Endodermal cell (in vitro differentiated cells): ENCODE data around the gene FAM149B1. TPM values are rescaled to one million over a fixed set of nuclear protein-coding genes. Genes with fewer than 3 reads are reported as not detected.

Experiments
- DNase-seq: peaks from one replicate; pipeline ENCODE4 v3.0.0-alpha.2; 2017
- H3K27ac ChIP-seq: 2 replicates; pipeline ENCODE4 v1.5.1; 2013; ENCODE audit warnings: mild to moderate bottlenecking, low read depth, low read length, moderate library complexity
- H3K27me3 ChIP-seq: 2 replicates; pipeline ENCODE4 v1.6.1; 2013; ENCODE audit warnings: mild to moderate bottlenecking, low read length, moderate library complexity; ENCODE audit not compliant: insufficient read depth, control insufficient read depth, poor library complexity, severe bottlenecking
- H3K36me3 ChIP-seq: 2 replicates; pipeline ENCODE4 v1.7.0; 2013; ENCODE audit warnings: mild to moderate bottlenecking, low read length, moderate library complexity; ENCODE audit not compliant: control insufficient read depth, insufficient read depth
- H3K4me1 ChIP-seq: one replicate; pipeline ENCODE4 v1.7.0; 2013; ENCODE audit warnings: low read length; ENCODE audit not compliant: control insufficient read depth, insufficient read depth
- H3K4me3 ChIP-seq: 2 replicates; pipeline ENCODE4 v1.5.1; 2013; ENCODE audit warnings: mild to moderate bottlenecking, low read length, moderate library complexity
- H3K9ac ChIP-seq: 2 replicates; pipeline ENCODE4 v1.6.1; 2013; ENCODE audit warnings: mild to moderate bottlenecking, low read length, moderate library complexity; ENCODE audit not compliant: poor library complexity, severe bottlenecking; ENCODE audit errors: extremely low read depth
- H3K9me3 ChIP-seq: 2 replicates; pipeline ENCODE4 v1.6.1; 2013; ENCODE audit warnings: mild to moderate bottlenecking, low read length, moderate library complexity; ENCODE audit not compliant: control insufficient read depth
- H3K27ac Mint-ChIP-seq: 2 replicates; pipeline ENCODE4 v1.8.0; 2020; ENCODE audit warnings: mixed read lengths
- H3K27me3 Mint-ChIP-seq: 2 replicates; pipeline ENCODE4 v1.8.0; 2021; ENCODE audit warnings: mild to moderate bottlenecking, mixed read lengths; ENCODE audit not compliant: insufficient read depth
- H3K36me3 Mint-ChIP-seq: 2 replicates; pipeline ENCODE4 v1.8.0; 2020; ENCODE audit warnings: low read depth, mixed read lengths
- H3K4me1 Mint-ChIP-seq: 2 replicates; pipeline ENCODE4 v1.8.0; 2020; ENCODE audit warnings: mixed read lengths
- H3K4me3 Mint-ChIP-seq: 2 replicates; pipeline ENCODE4 v1.8.0; 2020; ENCODE audit warnings: mild to moderate bottlenecking, moderate library complexity, mixed read lengths
- H3K9me3 Mint-ChIP-seq: 2 replicates; pipeline ENCODE4 v1.8.0; 2020; ENCODE audit warnings: mild to moderate bottlenecking, mixed read lengths
- WGBS, 2 experiments: methylation state at CpG; one replicate each; pipeline versions ENCODE4 v1.1.5 to v1.1.7; 2013; ENCODE audit warnings: missing lambda C conversion rate in 2 of 2, mixed read lengths in 1 of 2; ENCODE audit not compliant: insufficient coverage in 1 of 2, insufficient read length in 1 of 2; 5-methylcytosine and 5-hydroxymethylcytosine counted together
- total RNA-seq, 2 donors: library from RNA; stranded (reverse); fragmentation: NEBNext Ultra II Directional in 1 of 2; extraction: Animal tissue kit (Norgen Biotek cat#: 25700) in 1 of 2; gene quantifications; 2 replicates in 1 of 2; 3 replicates in 1 of 2; pipeline ENCODE4 v1.2.1, GENCODE V29; 2021
- TF ChIP-seq, protein P1 (sequence below): fragments of 200-600 bp; sonication (generic); conservative IDR thresholded peaks from 2 replicates; pipeline ENCODE4 v1.5.0; 2021; ENCODE audit warnings: antibody characterized with exemption, mild to moderate bottlenecking

FAM149B1 gene
- total RNA-seq, 2 donors from 2014 or later, result 29.1 to 29.2 TPM

DNA sequence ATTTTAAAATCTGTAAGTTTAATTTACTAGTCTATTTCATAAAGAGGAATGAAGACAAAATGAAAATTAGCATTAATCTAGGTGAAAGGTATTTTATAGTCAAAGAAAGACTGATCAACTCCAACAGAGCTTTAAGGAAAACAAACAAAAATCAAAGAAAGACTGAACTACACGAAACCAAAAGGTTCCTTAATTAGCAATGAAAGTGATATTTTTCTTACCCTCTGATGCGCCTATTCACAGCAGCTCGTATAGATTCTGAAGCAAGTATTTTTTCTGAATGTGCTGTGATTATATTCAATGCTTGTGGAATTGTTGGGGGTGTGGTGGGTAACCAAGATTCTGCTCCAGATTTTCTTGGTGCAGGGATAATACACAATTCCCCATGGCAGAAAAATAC lies 11.9 kb upstream of the FAM149B1 start:
- Mint-ChIP-seq H3K4me1 (no peaks in the 10 kb centered on the region), H3K27ac (no peak overlapping the region), H3K4me3 (no peak overlapping the region), H3K9me3 (peaks cover 6% of the 10 kb centered on the region), H3K36me3 (peaks cover 57% of the 10 kb centered on the region), H3K27me3 (no peaks in the 10 kb centered on the region)
- Histone ChIP-seq H3K4me1 (no peaks in the 10 kb centered on the region), H3K4me3 (no peak overlapping the region), H3K36me3 (peaks cover 59% of the 10 kb centered on the region), H3K9me3 (no peaks in the 10 kb centered on the region), H3K27me3 (no peaks in the 10 kb centered on the region), H3K9ac (no peak overlapping the region), H3K27ac (no peak overlapping the region)
- TF ChIP-seq, protein P1, sequence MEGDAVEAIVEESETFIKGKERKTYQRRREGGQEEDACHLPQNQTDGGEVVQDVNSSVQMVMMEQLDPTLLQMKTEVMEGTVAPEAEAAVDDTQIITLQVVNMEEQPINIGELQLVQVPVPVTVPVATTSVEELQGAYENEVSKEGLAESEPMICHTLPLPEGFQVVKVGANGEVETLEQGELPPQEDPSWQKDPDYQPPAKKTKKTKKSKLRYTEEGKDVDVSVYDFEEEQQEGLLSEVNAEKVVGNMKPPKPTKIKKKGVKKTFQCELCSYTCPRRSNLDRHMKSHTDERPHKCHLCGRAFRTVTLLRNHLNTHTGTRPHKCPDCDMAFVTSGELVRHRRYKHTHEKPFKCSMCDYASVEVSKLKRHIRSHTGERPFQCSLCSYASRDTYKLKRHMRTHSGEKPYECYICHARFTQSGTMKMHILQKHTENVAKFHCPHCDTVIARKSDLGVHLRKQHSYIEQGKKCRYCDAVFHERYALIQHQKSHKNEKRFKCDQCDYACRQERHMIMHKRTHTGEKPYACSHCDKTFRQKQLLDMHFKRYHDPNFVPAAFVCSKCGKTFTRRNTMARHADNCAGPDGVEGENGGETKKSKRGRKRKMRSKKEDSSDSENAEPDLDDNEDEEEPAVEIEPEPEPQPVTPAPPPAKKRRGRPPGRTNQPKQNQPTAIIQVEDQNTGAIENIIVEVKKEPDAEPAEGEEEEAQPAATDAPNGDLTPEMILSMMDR, result no peak
- DNase-seq, result no peak
- 97 to 100% methylated on average over 3 of the region's 3 CpGs for WGBS, 2 experiments

DNA sequence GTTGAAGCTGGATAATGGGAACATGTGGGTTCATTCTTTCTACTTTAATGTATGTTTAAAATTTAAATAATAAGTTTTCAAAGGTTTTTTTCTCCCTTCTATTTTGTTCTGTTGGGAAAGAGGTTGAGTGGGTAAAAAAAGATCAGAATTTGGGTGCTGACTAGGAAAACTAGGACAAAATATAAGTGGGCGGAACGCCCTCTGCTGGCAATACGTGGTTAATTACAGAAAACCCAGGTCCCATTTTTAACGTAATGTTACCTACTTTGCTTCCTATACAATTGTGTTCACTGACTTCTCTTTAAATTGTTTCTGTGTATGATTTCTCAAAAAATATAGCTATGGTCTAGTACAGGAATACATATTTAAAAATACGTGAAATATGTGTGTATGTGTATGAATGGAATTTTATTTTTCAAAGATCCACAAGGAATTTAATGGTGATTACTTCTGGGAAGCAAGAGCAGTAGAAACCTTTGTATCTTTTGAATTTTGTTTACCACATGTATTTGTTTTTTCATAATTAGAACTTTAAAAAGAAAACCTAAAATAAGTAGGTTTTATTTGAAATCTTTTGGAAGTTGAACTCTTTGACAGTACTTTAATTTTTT lies 8.8 kb upstream of the FAM149B1 start:
- Histone ChIP-seq H3K27me3 (no peaks in the 10 kb centered on the region), H3K9ac (no peak overlapping the region), H3K27ac (no peak overlapping the region), H3K9me3 (peaks cover 9% of the 10 kb centered on the region), H3K36me3 (peaks cover 60% of the 10 kb centered on the region), H3K4me1 (no peaks in the 10 kb centered on the region), H3K4me3 (no peak overlapping the region)
- Mint-ChIP-seq H3K4me1 (no peaks in the 10 kb centered on the region), H3K36me3 (peaks cover 50% of the 10 kb centered on the region), H3K27me3 (no peaks in the 10 kb centered on the region), H3K27ac (no peak overlapping the region), H3K9me3 (no peaks in the 10 kb centered on the region), H3K4me3 (no peak overlapping the region)
- DNase-seq, result peak; percentile 73
- TF ChIP-seq, protein P1, result peak; percentile 95
- 10 to 16% methylated on average over 2 to 5 of the region's 5 CpGs for whole genome bisulfite sequencing, 2 experiments

DNA sequence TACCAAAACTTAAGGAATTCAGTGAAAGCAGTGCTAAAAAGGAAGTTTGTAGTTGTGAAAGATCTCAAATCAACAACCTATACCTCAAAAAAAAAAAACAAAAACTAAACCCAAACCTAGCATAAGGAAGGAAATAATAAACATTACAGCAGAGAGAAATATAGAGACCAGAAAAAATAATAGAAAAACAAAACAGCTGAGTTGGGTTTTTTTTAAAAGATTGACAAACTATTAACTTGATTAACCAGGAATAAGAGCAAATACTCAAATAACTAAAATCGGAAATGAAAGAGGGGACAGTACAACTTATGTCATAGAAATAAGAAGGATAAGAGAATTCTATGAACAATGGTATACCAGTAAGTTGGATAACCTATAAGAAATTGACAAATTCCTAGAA lies 6.8 kb upstream of the FAM149B1 start:
- no peaks in the 10 kb centered on the region for H3K4me1 Mint-ChIP-seq
- no peaks in the 10 kb centered on the region for H3K9me3 Mint-ChIP-seq
- Histone ChIP-seq H3K36me3 (peaks cover 51% of the 10 kb centered on the region), H3K4me3 (no peak overlapping the region), H3K9me3 (peaks cover 9% of the 10 kb centered on the region), H3K27me3 (no peaks in the 10 kb centered on the region), H3K9ac (no peak overlapping the region), H3K27ac (no peak overlapping the region), H3K4me1 (no peaks in the 10 kb centered on the region)
- H3K27me3 Mint-ChIP-seq, result no peaks in the 10 kb centered on the region
- TF ChIP-seq, protein P1, result no peak
- no peak overlapping the region for H3K27ac Mint-ChIP-seq
- WGBS, 2 experiments, result 88% methylated on average over 1 of the region's 1 CpG; no CpG with 5 or more reads in 1 of the 2 experiments
- peaks cover 47% of the 10 kb centered on the region for H3K36me3 Mint-ChIP-seq
- H3K4me3 Mint-ChIP-seq, result no peak overlapping the region
- no peak for DNase-seq
